ENCODE measurements around the gene CDKAL1.

GRCh38 chr6:20732896-20733295, 198.6 kb downstream of the CDKAL1 start:
- TF ChIP-seq CTCF (IDR thresholded peaks at IDR 0.05) (no peak), POLR2AphosphoS5 (IDR thresholded peaks at IDR 0.05) (no peak), EP300 (IDR thresholded peaks at IDR 0.05) (no peak)
